GM21515 (cell line): Measurements from ENCODE around the gene STUM.
"Not testable (repeated sequence)": the region's sequence is repeated elsewhere in the genome, so short reads cannot be mapped to it uniquely, and the experiment has no call there.

Source experiments
- ATAC-seq: cut with Tn5 transposase; IDR thresholded peaks from one replicate; pipeline ENCODE4 v1.9.1; 2021; ENCODE audit not compliant: unreplicated experiment

The STUM gene, protein sequence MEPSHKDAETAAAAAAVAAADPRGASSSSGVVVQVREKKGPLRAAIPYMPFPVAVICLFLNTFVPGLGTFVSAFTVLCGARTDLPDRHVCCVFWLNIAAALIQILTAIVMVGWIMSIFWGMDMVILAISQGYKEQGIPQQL

DNA sequence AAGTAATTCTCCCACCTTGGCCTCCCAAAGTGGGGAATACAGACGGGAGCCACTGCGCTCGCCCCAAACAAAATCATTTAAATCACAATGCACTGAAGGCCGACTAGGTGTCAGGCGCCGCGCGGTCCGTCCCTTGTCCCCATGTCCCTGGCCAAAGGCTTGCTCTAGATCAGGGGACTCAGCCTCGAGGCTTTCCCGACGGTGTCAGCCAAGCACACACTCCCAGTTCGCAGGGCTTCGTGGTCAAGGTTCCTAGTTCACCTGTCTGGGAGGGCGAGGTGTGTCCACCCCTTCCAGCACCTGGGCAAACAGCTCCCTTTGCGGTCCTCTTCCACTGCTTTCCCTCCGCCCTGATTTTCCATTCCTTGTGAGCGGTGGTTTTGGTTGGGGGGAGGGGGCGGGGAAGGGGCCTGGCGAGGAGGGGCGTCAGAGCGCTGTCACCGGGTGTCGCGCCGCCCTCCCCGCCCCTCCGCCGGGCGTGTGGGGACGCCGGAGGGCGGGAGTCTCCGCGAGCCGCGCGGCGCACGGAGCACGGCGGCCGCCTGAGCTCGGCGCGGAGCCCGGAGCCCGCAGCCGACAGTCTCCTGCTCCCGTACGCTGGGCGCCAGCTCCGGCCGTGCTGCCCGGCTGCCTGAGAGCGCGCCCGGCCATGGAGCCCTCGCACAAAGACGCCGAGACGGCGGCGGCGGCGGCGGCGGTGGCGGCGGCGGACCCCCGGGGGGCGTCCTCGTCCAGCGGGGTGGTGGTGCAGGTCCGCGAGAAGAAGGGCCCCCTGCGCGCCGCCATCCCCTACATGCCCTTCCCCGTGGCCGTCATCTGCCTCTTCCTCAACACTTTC lies at the start of gene STUM:
Gene STUM, plus strand, starts transcription at position 509 of the 838 bp plus-strand sequence. Its CDS starts 141 bp downstream, at position 650.
- no peak for ATAC-seq

DNA sequence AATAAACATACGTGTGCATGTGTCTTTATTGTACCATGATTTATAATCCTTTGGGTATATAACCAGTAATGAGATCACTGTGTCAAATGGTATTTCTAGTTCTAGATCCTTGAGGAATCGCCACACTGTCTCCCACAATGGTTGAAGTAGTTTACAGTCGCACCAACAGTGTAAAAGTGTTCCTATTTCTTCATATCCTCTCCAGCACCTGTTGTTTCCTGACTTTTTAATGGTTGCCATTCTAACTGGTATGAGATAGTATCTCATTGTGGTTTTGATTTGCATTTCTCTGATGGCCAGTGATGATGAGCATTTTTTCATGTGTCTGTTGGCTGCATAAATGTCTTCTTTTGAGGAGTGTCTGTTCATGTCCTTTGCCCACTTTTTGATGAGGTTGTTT lies 48.9 kb upstream of the STUM start:
- not testable (repeated sequence) for ATAC-seq

DNA sequence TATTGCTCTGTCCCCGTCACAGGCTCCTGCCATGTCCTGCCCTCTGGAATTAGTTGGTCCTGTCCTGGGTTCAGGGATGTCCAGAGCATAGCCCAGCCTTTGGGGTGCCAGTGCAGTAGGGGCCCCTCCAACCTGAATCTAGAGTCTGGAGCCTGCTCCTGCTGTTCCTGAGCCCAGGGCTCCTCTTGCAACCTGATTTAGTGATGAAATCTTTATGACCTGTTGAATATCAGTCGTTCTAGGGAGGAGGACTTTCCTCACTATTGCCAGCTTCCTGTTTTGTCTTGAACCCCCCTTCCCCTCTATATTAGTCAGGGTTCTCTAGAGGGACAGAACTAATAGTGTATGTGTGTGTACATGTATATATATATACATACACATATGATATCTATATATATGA lies 42.5 kb upstream of the STUM start:
- ATAC-seq, result no peak

- ATAC-seq, result no peak
Observed at GRCh38 chr1:226506921-226507320, 41.6 kb upstream of the STUM start.

GRCh38 chr1:226510453-226510852 lies 38.1 kb upstream of the STUM start:
- no peak for ATAC-seq

GRCh38 chr1:226511296-226511695 lies 37.3 kb upstream of the STUM start:
- no peak for ATAC-seq

DNA sequence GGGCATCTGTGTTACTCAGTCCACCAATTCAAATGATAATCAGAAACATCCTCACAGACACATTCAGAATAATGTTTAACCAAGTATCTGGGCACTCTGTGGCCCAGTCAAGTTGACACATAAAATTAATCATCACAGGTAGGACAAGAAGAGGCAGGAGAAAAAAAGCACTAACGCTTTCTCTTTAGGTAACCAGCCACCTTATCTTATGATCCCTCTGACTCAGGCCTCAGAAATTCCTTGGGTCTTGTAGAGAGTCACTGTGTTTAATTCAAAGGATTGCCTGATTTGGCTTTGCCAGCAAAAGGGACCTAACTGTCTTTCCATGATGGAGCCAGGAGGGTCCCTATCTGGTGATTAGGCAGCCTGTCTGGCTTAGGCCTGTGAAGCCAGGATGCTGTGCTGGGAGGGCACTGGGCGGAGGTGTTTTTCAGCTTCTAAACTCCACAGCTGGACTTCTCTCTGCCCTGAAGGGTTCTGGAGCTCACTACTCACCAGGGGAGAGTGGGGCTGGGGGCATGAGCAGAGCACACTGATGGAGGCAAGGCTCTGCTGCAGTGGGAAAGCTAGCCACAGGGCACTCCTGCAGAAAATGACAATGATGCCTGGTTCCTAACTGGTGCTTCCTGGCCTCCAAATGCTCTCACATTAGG lies 36.4 kb upstream of the STUM start:
- ATAC-seq, result no peak

GRCh38 chr1:226518375-226518774 lies 30.2 kb upstream of the STUM start:
- ATAC-seq, result no peak

- ATAC-seq, result no peak
Observed at GRCh38 chr1:226519135-226519534, 29.4 kb upstream of the STUM start.

DNA sequence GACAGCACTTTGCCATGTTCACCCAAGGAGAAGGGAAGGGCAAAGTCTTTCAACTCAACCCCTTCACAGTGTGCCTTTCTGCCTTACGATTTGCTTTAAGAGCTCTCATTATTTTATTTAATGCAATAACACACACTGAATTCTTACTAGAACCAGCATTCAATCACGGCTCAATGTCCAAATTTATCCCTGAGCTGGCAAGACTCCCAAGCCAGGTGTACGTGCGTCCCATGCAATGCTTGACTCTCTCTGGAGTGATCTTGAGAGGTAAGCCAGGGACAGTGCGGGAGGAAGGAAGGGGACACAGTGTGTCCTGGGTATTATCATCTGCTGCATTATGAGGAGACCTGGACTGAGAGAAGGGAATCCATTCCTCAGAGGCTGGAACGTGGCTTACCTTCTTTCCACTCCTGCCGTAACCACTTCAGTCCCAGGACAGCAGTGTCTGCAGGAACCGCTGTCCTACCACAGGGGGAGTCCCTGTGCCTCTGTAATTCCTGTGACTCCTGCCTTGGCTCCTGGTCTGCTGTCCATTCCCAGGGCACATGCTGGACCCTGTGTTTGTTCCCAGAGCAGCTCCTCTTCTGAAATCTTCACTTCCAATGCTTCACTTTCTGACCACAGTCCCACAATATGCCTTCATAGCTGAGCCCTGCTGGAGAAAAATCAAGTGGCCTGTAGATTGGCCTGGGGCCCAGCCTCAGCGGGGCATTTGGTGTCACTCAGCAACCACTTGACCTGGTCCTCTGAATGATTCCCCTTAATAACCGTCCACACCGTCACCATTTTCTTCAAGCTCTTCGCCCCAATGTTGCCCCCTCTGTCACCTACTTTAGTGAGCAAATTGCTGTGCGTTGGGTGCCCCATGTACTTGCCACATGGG lies 28.6 kb upstream of the STUM start:
- ATAC-seq, result no peak

DNA sequence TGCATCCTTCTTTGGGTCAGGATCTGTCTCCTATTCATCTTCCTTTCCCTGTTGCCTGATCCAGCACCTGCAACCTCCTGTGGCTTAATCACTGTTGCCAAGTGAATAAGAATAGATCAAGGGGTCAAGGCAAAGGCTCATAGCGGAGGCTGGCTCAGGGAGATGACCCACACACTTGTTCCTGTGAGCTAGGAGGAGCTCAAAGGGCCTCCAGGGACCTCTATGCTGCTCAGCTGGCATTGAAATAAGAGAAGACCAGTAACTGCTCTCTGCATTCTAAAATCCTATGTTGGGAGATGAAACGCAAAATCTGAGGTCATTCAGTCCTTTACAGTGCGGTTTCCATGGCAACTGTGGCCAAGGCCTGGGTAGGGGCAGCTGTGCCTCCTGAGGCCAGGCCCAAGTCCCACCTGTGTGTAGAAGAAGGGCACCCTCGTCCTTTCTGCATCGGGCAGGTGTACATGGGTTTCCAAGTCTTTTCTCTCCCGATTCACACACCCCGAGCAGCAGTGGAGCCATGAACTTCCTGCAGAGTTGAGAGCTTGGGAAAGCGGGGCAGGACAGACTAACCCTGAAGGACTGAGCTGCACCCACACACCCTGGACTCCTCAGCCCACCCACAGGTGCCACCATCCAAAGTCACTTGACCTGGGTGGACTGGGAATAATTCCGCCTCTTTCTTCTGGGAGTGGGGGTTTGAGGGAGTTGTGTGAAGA lies 27.8 kb upstream of the STUM start:
- ATAC-seq, result no peak

- ATAC-seq, result no peak
Observed at GRCh38 chr1:226523646-226524406, 24.7 kb upstream of the STUM start.

- no peak for ATAC-seq
Observed at GRCh38 chr1:226524547-226524946, 24.0 kb upstream of the STUM start.

DNA sequence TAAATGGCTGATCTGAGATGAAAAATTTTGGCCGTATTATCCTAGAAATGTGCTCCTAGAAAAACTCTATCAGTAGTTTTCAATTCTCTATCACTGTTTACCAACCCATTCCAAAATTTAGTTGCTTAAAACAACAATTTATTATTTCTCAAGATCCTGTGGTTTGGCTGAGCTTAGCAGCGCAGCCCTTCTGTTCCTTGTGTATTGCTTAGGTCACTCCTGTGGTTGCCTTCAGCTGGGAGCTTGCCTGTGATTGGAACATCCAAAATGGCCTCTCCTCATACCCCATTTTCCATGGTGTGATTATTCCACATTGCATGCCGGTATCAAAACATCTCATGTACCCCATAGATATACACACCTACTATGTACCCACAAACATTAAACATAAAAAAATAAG lies 22.8 kb upstream of the STUM start:
- ATAC-seq, result no peak

DNA sequence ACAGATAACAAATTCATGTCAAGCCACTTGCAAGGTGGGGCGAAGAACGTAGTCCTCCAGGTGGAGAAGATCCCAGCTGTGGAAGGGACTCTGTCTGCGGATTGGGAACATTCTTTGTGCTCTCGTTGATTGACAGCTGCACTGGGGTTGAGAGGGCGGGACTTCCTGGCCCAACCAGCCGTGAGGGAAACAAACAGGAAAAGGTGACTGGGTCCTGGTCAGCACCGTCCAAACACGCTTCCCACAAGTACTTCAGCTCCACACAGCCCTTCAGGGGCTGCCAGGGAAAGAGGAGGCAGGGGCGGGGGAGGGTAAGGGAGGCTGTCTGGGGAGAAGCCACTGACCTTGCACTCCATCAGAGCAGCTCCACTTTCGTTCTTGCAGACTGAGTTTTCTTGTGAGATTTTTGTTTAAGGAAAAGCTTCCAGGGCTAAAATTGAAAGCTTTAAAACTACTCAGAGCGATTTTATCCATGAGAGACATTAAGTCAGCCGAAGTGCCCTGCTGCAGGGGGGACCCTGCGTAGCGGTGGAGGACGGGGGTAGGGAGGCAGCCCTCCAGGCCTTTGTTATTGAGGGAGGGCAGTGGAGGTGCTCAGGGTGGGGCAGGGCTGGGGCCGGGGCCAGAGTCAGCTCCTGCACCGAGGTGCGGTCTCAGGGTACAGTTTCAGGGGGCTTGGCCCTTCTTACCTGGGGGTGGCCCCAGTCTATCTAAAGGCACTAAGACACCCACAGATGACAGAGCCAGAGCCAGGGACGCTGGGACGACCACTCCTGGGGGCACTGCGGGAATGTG lies 21.6 kb upstream of the STUM start:
- ATAC-seq, result no peak

GRCh38 chr1:226529891-226530290 lies 18.7 kb upstream of the STUM start:
- no peak for ATAC-seq

GRCh38 chr1:226530591-226530990 lies 18.0 kb upstream of the STUM start:
- ATAC-seq, result no peak

DNA sequence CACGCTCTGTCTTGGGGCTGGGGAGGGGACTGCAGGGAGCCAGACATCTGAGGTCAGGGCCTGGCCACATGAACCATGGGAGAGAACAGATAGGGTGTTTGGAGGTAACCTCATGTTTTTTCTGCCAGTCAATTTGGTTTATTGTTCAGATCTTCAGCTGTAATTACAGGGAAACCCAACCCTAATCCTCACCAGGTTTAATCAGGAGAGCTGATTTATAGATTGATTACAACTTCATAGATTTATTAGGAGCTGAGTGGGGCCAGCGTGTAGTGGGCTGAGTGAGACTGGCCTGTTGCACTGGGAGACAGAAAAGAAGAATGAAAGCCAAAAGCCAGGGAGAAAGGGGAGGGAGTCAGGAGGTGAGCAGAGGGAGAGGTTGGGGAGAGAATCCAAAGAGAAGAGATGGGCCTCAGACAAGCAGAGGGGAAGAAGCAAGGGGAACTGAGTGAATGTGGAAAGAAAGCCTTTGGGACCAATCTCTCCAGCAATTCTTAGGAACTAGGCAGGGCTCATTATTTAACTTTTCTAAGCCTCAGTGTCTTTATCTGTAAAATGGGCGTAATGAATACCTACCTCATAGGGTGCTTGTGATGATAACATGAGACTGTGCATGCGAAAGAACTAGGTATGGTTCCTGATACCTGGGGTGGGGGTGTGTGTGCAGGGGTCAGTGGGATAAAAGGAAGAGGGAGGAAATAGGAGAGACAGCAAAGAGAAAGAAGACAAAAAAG lies 17.0 kb upstream of the STUM start:
- no peak for ATAC-seq
